ENCODE data around the gene CBR3. TPM values are rescaled to one million over a fixed set of nuclear protein-coding genes. Genes with fewer than 3 reads are reported as not detected.

CBR3 gene
- total RNA-seq, 1 experiment from 2014 or later = 1.6 TPM

- ATAC-seq = no peak
- intact Hi-C loops (cut with micrococcal nuclease; ENCODE audit: unreplicated experiment) = no loop called here
Measured at GRCh38 chr21:36122977-36123376, 11.9 kb upstream of the CBR3 start.

GRCh38 chr21:36124395-36124794 lies 10.5 kb upstream of the CBR3 start:
- Histone ChIP-seq H3K27ac (ENCODE audit: low read length) (no peak overlapping the region), H3K4me1 (ENCODE audit: control insufficient read depth, insufficient read depth, low read length) (no peaks in the 10 kb centered on the region), H3K36me3 (ENCODE audit: control insufficient read depth, insufficient read depth, low read length) (no peaks in the 10 kb centered on the region), H3K4me3 (ENCODE audit: low read depth in 2 of 2, low read length in 2 of 2) (no peak overlapping the region), H3K9me3 (ENCODE audit: control insufficient read depth, insufficient read depth, low read depth, low read length) (no peaks in the 10 kb centered on the region), H3K27me3 (ENCODE audit: control insufficient read depth, insufficient read depth, low read length) (no peaks in the 10 kb centered on the region)
- in situ Hi-C loops (cut with HindIII; ENCODE audit: low pct_unique_long_range_greater_than_20kb, low sequenced_read_pairs) = no loop called here
- POLR2A ChIA-PET = no interaction called here
- no TSS peak for BruUV-seq (replicated peaks)
- intact Hi-C loops (cut with micrococcal nuclease; ENCODE audit: unreplicated experiment) = no loop called here
- DNase-seq (ENCODE audit: low read depth, low spot score) (no peak), ATAC-seq (no peak)
- no peak for TF ChIP-seq CTCF (IDR thresholded peaks at IDR 0.05)
- CTCF ChIA-PET = interaction anchor here (0.7 kb wide), 1 partner anchor 507 kb away, joined by 4 read pairs; no protein-coding TSS in a partner anchor

More at GRCh38 chr21:36122977-36123376, 11.9 kb upstream of the CBR3 start:
- no peaks in the 10 kb centered on the region for H3K36me3 ChIP-seq (ENCODE audit: control insufficient read depth, insufficient read depth, low read length)
- no peaks in the 10 kb centered on the region for H3K4me1 ChIP-seq (ENCODE audit: control insufficient read depth, insufficient read depth, low read length)
- POLR2A ChIA-PET = no interaction called here
- no peak overlapping the region for H3K4me3 ChIP-seq (ENCODE audit: low read depth in 2 of 2, low read length in 2 of 2)
- TF ChIP-seq CTCF (IDR thresholded peaks at IDR 0.05) = peak; percentile 53; the same call in 1 of the 2 replicates
- no peak for TF ChIP-seq REST (IDR thresholded peaks at IDR 0.05; ENCODE audit: insufficient read depth in 1 of 2, low read depth in 2 of 2, low read length in 1 of 2)
- CTCF ChIA-PET = no interaction called here
- H3K27ac ChIP-seq (ENCODE audit: low read length) = no peak overlapping the region
- H3K27me3 ChIP-seq (ENCODE audit: control insufficient read depth, insufficient read depth, low read length) = no peaks in the 10 kb centered on the region
- no peak for DNase-seq (ENCODE audit: low read depth, low spot score)
- no TSS peak for BruUV-seq (replicated peaks)
- H3K9me3 ChIP-seq (ENCODE audit: control insufficient read depth, insufficient read depth, low read depth, low read length) = no peaks in the 10 kb centered on the region
- in situ Hi-C loops (cut with HindIII; ENCODE audit: low pct_unique_long_range_greater_than_20kb, low sequenced_read_pairs) = no loop called here

GRCh38 chr21:36125512-36126207 lies 9.2 kb upstream of the CBR3 start:
- Histone ChIP-seq H3K9me3 (ENCODE audit: control insufficient read depth, insufficient read depth, low read depth, low read length) (no peaks in the 10 kb centered on the region), H3K4me3 (ENCODE audit: low read depth in 2 of 2, low read length in 2 of 2) (no peak overlapping the region), H3K27ac (ENCODE audit: low read length) (no peak overlapping the region), H3K27me3 (ENCODE audit: control insufficient read depth, insufficient read depth, low read length) (no peaks in the 10 kb centered on the region), H3K4me1 (ENCODE audit: control insufficient read depth, insufficient read depth, low read length) (no peaks in the 10 kb centered on the region), H3K36me3 (ENCODE audit: control insufficient read depth, insufficient read depth, low read length) (no peaks in the 10 kb centered on the region)
- DNase-seq (ENCODE audit: low read depth, low spot score) (no peak), ATAC-seq (no peak)
- intact Hi-C loops (cut with micrococcal nuclease; ENCODE audit: unreplicated experiment) (no loop called here), in situ Hi-C loops (cut with HindIII; ENCODE audit: low pct_unique_long_range_greater_than_20kb, low sequenced_read_pairs) (no loop called here)
- no TSS peak for BruUV-seq (replicated peaks)
- CTCF ChIA-PET = no interaction called here
- POLR2A ChIA-PET = interaction anchor here (0.6 kb wide), 1 partner anchor 13 kb away, joined by 8 read pairs; no protein-coding TSS in a partner anchor
- TF ChIP-seq CTCF (IDR thresholded peaks at IDR 0.05) (peak; percentile 90), TCF7L2 (IDR thresholded peaks at IDR 0.05; ENCODE audit: low read depth, low read length) (no peak), POLR2AphosphoS5 (IDR thresholded peaks at IDR 0.05; ENCODE audit: low read depth, low read length) (no peak)
